Liver (tissue), 3 donors: ENCODE measurements around the gene DNMT3A.

Experiments used
- CTCF ChIP-seq: fragments of 150-350 bp; IDR thresholded peaks from 2 replicates; pipeline ENCODE4 v1.5.1; 2017; ENCODE audit warnings: improper control_type of control experiment, low read depth, low read length; ENCODE audit not compliant: missing input control
- FOXA1 ChIP-seq: IDR thresholded peaks from 2 replicates; pipeline ENCODE4 v1.6.1; 2016; ENCODE audit warnings: antibody characterized with exemption
- GABPA ChIP-seq, 2 donors: IDR thresholded peaks in 1 of 2; conservative IDR thresholded peaks in 1 of 2; 2 replicates each; pipeline ENCODE4 v1.6.1; 2016; ENCODE audit warnings: antibody characterized with exemption in 2 of 2, mild to moderate bottlenecking in 1 of 2, moderate library complexity in 1 of 2
- TAF1 ChIP-seq: conservative IDR thresholded peaks from 2 replicates; pipeline ENCODE4 v1.6.1; 2016; ENCODE audit warnings: antibody characterized with exemption, mild to moderate bottlenecking
- YY1 ChIP-seq: IDR thresholded peaks from 2 replicates; pipeline ENCODE4 v1.6.1; 2016; ENCODE audit warnings: antibody characterized with exemption, mild to moderate bottlenecking
- donor health status: healthy.
- donor health status: healthy.

GRCh38 chr2:25293145-25293544 lies 48.6 kb downstream of the DNMT3A start:
- TF ChIP-seq CTCF (no peak), FOXA1 (no peak), GABPA (IDR thresholded peaks at IDR 0.05 in 1 of 2, conservative IDR thresholded peaks at IDR 0.05 in 1 of 2) (no peak), TAF1 (no peak), YY1 (no peak)
